GM19468 (cell line): ENCODE measurements around the gene PTPRG.
A peak's percentile ranks its signal among the peaks of the same experiment; 100 is the strongest.

ENCODE experiments used
- ATAC-seq: cut with Tn5 transposase; IDR thresholded peaks from one replicate; pipeline ENCODE4 v1.9.1; 2021; ENCODE audit warnings: mild to moderate bottlenecking, moderate library complexity, moderate number of reproducible peaks; ENCODE audit not compliant: unreplicated experiment; ENCODE audit errors: extremely low read depth

Gene PTPRG

DNA sequence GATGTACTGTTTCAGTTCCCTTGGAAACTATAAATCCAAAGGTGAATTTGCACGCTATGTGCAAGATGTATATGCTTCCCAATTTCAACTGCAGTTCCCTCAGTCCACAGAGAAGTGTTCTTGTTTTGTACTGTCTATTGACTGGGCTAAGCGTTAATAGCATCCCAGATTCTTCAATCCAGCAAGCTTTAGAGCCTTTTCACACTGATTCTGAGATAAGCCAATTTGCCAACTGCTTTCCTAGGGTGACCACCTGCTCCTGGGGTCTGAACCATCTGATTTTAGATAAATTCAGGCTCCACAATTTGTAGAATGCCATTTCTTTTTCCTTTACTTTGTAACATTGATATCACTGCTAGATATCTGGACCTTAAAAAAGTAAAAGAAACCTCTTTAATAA lies 340.1 kb downstream of the PTPRG start:
- ATAC-seq = no peak

DNA sequence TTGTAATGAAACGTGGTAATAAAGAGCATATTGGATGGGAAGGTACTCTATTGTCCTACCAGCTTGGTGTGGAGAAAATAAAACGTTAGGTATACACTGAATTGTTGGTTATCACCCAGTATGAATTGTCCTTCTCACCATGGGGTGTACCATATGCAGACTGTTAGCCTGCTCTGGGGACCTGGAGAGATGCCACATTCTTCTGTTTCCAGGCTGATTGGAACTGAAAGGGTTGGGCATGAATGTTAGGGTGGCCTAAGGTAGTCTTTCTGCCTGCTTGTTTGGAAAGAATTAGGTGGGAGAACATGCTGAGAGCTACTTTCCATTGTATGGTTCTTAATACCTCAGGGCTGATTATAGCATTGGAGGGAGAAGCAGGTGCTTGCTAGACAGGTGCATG lies 340.6 kb downstream of the PTPRG start:
- no peak for ATAC-seq

DNA sequence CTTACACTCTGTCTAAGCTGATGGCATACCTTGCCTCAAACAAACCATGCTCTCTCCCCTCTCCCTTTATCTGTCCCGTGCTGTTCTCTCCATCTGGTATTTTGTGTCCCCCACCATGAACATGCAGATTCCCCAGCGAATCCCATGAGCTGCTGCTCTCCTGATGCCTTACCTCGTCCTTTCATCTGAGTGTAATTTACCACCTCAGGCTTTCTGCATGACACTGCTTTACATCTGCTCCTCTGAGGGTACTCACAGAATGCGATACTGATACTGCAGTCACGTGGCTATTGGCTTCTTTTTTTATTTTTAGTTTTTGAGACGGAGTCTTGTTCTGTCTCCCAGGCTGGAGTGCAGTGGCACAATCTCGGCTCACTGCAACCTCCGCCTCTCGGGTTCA lies 341.7 kb downstream of the PTPRG start:
- no peak for ATAC-seq

DNA sequence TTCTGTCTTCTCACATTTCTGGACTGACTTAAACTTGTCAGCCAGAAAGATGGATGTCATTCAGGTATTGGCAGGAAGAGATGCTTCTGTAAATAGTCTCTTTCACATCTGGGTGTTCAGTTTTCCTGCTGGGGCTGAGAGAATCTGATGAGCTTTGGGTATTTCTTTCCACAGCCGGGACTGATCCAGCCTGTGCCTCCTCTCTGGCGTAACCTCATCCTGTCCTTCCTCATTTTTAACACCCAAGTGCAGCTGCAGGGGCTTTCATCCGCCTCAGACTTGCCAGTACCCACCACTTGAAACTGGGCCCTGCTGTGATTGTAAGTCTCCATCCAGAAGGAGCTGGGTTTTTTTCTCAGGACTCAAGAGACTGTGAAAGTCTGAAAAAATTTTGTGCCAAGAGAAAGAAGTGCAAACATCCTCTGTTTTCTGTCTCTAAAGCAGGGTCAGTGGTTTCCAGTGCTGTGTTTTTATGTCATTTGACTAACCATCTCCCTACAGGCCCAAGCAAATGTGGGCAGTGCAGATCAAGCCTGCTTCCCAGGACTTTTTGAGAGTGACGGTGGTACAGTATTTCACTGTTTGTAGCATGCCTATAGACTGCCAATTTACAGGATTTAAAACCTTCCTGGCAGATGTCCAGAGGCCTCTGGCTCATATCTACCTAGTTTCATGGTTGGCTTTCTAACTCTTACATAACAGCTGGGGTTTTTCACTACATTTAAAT lies 342.7 kb downstream of the PTPRG start:
- ATAC-seq = peak; percentile 42

DNA sequence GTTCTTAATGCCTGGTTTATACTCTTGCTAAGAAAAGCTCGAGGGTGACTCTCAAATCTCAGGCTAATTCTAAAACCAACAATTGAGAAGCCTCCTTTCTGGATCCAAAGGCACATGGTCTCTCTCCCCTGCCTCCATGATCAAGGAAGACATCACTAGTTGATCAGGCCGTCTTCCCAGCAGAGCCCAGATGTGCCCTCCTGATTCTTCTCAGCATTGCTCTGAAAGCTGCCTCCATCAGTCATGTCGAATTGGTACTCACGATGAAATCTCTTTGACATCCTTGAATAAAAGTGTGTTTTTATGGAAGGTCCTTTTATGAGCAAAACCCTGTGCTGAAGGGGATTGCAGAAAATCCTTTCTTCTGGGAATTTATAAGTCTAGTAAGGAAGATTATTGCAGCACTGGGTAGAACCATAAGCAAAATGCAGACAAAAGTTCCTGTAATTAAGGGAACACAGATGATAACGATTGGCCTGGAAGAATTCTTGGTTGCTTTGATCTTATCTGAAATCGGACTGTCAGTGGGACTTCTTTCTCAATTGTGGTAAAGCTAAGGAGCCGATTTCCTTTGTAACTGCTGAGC lies 345.9 kb downstream of the PTPRG start:
- ATAC-seq = no peak

DNA sequence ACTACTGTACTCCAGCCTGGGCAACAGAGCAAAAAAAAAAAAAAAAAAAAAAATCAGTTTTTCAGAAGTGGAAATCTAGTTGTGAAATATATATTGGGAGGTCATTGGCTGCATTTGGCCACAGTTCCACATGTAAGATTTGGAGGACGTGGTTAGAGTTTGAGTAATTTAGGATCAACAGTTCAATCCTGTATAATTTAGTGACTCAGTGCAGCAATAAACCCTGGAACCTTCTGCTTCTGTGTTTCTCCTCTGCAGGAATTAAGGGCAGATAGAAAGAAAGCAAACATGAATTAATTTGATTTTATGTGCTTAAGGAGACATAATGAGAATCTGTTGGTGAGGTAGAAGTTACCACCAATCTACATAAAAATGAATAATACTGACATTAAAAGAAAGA lies 347.0 kb downstream of the PTPRG start:
- no peak for ATAC-seq

DNA sequence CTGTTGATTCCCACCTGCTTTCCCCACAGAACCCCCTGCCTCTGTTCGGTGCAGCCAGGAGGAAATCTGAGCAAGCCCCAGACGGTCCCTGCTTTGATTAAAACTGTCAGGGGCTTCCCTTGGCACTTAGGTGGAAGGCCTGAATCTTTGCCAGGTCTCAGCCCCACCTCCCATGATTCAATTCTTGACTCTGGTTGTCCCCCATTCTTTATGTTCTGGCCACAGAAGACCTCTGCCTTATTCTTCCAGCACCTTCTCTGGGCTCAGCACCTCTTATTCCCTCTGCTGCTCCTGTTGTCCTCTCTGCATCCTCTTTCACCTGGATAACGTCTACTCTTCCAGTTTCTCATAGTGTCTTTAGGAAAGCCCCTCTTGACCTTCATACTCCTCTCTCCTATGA lies 349.4 kb downstream of the PTPRG start:
- ATAC-seq = no peak

DNA sequence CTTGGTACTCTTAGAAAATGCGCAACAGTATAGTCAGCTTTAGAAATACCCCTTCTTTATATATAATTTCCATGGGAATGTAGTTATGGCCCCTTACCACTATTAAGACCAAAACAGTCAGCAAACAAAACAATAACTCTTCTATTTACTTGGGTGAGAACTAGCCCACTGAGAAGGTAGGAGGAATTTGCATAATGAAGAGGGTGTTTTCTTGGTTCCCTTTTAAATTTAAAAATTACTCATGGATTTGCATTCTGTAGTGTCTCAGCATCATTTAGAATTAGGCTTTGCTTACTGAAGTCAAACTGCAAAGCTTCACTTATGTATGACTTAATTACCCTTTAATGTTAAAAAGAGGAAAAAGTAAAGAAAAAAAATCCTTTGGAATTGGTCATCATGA lies 350.8 kb downstream of the PTPRG start:
- ATAC-seq = peak; percentile 73

DNA sequence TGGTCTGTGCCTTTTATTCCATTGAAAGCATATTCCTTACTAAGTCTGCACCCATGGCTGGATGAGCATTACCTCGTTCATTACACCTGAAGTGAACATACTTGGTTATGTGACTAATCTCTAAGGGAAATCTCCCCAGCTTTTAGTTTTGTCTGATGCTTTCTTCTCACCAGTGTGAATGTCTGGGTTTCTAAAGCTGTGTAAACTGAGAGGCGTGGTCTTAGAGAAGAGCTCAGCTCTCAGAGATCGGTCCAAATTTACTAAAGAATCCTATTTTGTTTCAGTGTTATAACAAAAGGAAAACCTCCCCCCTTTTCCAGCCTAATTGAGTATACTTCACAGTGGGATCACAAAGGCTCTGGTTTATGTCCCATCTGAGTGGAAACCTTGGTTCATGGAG lies 352.3 kb downstream of the PTPRG start:
- no peak for ATAC-seq

DNA sequence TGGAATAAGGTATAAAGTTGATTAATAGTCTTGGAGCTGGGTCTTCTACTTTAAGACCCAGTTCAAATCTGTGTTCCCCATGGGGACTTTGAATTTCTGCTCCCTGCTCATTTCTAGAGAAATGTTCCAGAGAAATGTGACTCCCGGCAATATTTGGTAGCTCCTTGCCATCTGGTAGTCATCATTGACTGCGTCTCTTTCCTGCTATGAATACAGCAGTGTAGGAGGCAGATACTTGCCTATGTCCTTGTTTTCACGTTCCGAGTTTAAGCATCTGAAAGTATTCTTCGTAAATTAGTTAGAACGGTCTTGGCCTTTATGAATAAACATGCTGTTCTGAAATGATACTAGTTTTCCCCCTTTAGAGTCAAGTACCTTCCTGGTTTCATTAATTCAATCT lies 352.9 kb downstream of the PTPRG start:
- ATAC-seq = no peak

DNA sequence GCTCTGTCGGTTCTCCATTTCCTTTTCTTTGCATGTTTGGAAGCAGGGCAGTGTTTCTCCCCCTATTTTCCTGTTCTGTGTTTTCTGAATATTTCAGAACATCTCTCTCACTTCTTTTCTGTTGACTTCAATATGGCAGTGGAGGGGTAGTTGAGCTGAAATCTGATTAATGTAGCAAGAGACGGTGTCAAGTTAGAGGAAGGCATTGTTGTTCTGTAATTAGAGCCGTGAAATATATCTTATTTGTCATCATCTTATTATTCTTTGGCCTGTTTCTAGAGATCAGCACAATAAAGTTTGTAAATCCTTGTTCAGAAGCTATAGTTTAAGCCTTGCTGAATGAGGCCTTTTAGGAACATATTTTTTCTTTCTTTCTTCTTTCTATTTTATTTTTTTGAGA lies 353.9 kb downstream of the PTPRG start:
- no peak for ATAC-seq

DNA sequence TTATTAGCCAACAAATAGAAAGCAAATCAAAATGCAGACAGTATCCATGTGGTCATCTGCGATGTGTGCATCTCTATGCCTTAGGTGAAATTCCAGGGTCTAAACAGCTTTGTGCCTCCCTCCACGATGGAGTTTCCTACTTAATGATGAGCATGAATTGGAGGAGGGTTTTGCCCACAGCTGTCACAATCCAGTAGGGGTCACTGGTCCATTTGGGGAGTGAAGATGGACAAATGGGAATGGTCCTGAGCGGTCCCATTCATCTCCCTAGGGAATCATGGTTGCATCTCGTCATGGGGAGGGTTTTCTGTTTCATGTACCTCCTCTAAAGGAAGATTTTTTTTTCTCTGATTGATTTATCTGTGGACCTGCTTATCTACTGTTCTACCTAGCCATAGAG lies 358.0 kb downstream of the PTPRG start:
- ATAC-seq = no peak

DNA sequence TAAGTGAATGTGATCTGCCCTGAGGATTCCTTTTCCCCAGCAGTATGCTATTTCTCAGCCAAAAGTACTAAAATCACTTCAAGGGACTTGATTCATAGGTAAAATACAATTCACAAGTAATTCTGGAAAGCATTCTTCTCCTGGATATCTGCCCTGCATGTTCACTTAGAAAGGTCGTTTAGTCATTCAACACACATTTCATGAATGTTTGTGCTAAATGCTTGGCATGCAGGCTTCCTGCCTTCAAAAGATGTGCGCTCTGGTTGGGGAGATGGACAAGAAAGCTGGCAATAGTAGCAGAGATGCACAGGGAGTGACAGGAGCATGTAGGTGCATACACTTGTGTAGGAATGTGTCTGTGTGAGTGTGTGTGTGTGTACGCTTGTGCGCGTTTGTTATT lies 360.7 kb downstream of the PTPRG start:
- ATAC-seq = no peak

DNA sequence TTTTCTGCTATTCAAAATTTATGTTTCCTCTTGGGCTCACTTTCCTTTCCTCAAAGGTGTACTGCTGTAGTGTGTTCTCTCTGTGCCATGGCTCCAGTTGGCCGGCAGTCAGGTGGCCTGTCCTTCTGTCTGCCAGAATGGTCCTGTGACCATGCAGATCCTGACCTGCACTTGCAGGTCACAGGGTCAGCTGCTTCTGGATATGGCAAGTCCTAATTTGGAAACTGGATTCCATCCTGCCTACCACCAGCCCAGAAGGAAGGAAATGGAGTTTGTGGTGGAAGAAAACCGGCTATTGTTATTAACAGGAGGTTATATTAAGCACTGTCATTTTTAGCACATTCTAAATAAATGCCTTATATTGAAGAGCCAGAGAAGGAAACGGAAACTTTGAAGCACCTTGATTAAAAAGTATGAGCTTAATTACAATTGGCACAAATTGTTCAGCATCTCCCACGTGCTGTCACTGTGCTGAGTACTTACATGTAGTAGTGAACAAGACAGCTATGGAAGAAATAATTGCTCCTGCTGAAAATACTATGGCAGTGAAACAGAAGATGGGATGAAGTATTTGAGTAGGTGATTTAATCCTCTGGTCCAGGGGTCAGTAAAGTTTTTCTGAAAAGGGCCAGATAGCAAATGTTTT lies 362.8 kb downstream of the PTPRG start:
- no peak for ATAC-seq

DNA sequence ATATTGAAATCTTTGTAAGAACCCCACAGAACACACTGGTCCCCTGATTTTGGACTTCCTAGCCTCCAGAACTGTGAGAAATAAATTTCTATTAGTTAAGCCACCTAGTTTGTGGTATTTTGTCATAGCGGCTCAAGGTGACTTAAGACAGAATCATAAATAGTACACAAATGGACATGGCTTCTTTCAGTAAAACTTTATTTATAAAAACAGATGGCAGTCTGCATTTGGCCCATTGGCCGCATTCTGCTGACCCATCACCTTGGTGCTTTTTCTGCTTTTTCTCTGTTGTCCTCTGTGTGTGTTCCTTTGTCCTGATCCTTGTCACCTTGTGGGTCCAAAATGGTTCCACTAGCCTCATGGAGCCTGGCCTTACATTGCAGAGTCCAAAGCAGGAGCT lies 363.6 kb downstream of the PTPRG start:
- no peak for ATAC-seq

DNA sequence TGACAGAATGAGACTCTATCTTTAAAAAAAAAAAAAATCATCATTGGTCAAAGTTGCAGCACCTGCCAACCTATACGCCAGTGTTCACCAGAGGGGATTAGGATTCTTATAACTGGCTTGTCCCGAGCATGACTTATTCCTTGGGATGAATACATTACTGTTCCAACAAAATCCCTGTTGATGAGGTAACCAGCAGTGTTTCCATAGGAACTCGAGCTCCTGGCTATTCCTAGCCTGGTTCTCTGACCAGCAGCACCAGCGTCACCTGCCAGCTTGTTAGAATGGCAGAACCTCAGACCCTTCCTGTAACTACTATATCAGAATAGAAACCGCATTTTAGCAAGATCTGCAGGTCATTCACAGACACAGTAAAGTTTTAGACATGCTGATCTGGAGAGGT lies 364.4 kb downstream of the PTPRG start:
- no peak for ATAC-seq

DNA sequence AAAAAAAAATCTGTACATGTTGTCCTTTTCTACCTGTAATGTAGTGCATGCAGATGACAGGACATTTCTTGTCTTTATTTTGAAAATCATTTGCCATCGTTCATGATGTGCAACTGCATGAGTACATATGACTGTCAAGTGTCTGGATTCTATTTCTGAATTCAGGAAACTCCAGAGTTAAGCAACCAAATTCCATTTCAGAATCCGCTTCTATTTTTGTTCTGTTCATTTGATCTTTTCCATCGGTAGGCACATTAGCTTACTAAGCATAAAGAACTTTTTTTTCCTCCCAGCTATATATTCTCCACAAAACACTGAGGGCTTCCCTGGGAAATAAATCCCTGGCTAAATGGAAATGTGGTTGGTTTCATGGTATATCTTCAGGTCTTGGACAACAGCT lies 365.6 kb downstream of the PTPRG start:
- ATAC-seq = no peak

DNA sequence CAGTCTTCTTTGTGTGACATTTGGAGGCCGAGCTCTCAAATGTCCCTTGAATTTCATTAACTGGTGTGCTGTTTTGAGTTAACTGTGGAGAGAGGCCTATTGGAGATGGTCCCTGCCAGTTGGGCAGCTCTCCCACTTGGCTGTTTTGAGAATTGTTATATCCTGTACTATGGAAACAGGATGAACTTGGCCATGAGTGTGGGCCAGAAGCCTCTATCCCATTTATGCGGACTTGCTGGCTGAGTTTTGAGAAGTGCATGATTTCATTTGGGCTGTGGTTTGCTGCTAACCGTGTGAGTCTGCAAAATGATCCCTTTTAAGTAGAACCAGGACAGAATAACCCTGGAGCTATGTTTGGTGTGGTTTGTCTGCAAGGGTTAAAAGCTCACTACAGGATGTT lies 366.0 kb downstream of the PTPRG start:
- no peak for ATAC-seq

DNA sequence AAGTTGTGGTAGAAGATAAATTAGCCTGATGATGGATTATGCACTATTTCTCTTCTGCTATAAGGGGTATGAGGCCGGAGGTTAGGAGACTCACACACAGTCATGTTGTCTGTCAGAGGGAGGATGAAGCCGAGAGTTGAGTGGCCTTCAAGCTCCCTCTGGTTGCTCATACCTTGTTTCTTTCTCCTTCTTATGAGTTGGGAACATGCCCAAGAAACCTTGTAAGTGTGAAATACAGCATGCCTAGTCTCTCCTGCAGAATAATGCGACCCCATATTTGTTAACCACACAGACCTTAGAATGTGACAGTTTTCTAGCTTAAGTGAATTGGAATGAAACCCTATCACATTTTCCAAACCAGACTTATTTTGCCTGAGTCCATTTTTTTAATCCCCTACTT lies 366.7 kb downstream of the PTPRG start:
- no peak for ATAC-seq

DNA sequence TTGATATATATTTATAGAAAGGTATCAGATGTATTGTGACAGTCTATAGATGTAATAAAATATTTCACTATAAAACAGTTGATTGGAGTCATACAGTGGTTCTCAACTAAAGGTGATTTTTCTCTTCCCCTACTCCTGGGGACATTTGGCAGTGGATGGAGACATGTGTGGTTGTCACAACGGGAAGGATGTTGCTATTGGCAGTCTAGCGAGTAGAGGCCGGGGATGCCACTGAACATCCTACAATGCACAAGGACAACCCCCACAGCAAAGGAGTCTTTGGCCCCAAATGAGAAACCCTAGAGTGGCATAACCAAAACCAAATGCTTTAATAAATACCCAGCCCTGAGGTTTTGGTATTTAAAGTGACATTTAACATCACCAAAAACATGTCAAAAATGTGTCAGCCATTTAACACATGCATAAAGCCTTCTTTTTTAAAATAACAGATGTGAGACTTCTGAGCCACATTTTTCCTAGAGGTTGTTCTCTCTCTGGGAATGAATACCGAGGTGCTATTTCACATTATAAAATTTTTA lies 367.5 kb downstream of the PTPRG start:
- ATAC-seq = no peak

DNA sequence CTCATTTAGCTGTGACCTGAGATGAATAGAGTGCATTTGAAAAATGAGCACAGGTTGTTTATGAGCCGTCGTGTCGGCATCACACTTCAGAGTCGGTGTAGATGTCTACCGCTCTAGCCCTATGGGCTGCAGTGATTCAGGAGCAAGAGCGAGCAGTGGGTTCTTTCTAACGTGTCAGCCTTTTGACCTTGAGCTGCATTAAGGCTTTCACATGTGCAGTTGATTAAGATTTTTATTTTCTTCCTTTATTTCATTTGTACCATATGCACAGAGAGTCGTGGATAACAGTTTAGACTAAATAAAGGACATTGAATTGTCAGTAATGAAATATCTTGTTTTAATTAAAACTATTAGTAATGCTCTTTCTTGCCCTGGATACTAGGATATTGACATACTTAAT lies 368.2 kb downstream of the PTPRG start:
- ATAC-seq = no peak

DNA sequence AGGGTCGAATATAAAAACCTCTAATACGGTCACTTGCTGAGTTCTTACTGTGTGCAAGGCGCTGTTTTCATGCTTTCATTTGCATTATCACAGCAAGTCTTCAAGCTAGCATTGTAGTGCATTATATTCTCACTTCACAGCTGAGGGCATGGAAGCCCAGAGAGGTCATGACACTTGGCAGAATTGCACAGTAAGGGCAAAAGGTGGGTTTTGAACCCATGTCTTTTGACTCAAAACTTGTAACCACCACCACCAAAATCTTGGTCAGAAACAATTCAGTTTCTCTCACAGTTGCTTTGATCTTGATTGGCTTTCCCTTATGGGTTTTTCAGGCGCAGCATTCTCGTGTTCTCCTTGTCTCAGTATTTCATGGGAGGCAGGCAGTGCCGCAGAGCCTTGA lies 371.1 kb downstream of the PTPRG start:
- no peak for ATAC-seq
